Measurements from ENCODE around the gene C10orf71.

The C10orf71 gene

GRCh38 chr10:49302088-49302487 is 3.1 kb downstream of the C10orf71 start:
- Histone ChIP-seq H3K79me2 (ENCODE audit: insufficient read depth, low read length) (no peaks in the 10 kb centered on the region), H3K9me2 (ENCODE audit: low read depth, low read length) (no peaks in the 10 kb centered on the region), H3K36me3 (ENCODE audit: insufficient read depth, low read length) (no peaks in the 10 kb centered on the region), H3K9ac (ENCODE audit: low read length) (no peak overlapping the region), H3K9me3 (ENCODE audit: low read length) (no peaks in the 10 kb centered on the region), H3K27me3 (ENCODE audit: insufficient read depth, low read length) (no peaks in the 10 kb centered on the region), H3K4me1 (ENCODE audit: insufficient read depth, low read length, severe bottlenecking) (peaks cover 28% of the 10 kb centered on the region), H3K4me3 (ENCODE audit: low read depth, low read length, poor library complexity, severe bottlenecking) (no peak overlapping the region), H2AFZ (ENCODE audit: low read length) (no peak overlapping the region), H3K4me2 (ENCODE audit: low read length) (no peak overlapping the region), H4K20me1 (ENCODE audit: insufficient read depth, low read length) (no peaks in the 10 kb centered on the region), H3K27ac (ENCODE audit: low read depth, low read length, poor library complexity, severe bottlenecking) (no peak overlapping the region), H3F3A (ENCODE audit: insufficient read depth, low read length) (no peaks in the 10 kb centered on the region)
- TF ChIP-seq, protein P1, sequence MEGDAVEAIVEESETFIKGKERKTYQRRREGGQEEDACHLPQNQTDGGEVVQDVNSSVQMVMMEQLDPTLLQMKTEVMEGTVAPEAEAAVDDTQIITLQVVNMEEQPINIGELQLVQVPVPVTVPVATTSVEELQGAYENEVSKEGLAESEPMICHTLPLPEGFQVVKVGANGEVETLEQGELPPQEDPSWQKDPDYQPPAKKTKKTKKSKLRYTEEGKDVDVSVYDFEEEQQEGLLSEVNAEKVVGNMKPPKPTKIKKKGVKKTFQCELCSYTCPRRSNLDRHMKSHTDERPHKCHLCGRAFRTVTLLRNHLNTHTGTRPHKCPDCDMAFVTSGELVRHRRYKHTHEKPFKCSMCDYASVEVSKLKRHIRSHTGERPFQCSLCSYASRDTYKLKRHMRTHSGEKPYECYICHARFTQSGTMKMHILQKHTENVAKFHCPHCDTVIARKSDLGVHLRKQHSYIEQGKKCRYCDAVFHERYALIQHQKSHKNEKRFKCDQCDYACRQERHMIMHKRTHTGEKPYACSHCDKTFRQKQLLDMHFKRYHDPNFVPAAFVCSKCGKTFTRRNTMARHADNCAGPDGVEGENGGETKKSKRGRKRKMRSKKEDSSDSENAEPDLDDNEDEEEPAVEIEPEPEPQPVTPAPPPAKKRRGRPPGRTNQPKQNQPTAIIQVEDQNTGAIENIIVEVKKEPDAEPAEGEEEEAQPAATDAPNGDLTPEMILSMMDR (IDR thresholded peaks at IDR 0.05; ENCODE audit: low read length) = no peak
- no peak for TF ChIP-seq EZH2 (IDR thresholded peaks at IDR 0.05; ENCODE audit: borderline replicate concordance, low read length)

DNA sequence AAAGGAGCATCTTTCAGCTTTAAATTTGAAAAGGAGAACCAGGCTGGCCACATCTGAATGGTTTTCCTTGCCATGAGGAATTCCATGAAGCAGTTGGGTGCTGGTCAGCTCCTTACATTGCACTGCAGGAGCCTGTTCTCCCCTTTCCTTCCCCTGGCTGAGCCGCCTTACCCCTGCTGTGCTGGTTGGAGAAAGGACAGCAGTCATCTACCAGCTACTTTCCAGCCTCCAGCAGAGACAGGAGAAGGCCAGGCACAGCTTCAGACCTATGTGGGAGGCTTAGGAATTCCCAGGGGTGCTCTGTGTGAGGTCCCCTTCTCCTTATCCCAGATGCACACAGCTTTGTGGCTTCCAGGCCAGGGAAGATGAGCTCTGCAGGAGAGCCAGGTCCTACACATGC is 4.7 kb downstream of the C10orf71 start:
- TF ChIP-seq EZH2 (IDR thresholded peaks at IDR 0.05; ENCODE audit: borderline replicate concordance, low read length) = no peak
- TF ChIP-seq, protein P1 (IDR thresholded peaks at IDR 0.05; ENCODE audit: low read length) = no peak
- no peak overlapping the region for H3K27ac ChIP-seq (ENCODE audit: low read depth, low read length, poor library complexity, severe bottlenecking)

DNA sequence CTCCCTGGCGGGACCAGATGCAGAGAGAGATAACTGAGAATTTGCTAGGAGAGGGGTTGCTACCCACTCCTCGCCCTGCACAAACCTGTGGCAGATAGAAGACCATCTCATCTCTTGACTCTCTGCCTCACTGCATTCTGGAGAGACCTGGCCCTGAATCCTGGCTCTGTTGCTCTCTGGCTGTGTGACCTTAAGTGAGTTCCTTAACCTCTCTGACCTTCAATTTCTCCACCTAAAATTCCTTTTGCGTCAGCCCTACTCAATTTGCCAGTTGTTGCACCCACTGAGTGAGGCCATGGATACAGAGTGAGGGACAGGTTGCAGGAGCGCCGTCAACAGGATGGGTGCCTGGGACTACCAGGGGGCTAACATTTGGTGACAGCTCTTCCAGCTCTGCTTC is 5.2 kb downstream of the C10orf71 start:
- no peaks in the 10 kb centered on the region for H3K9me2 ChIP-seq (ENCODE audit: low read depth, low read length)
- TF ChIP-seq EZH2 (IDR thresholded peaks at IDR 0.05; ENCODE audit: borderline replicate concordance, low read length) = no peak
- TF ChIP-seq, protein P1 (IDR thresholded peaks at IDR 0.05; ENCODE audit: low read length) = no peak
- no peaks in the 10 kb centered on the region for H4K20me1 ChIP-seq (ENCODE audit: insufficient read depth, low read length)
- peaks cover 16% of the 10 kb centered on the region for H3K4me1 ChIP-seq (ENCODE audit: insufficient read depth, low read length, severe bottlenecking)
- no peaks in the 10 kb centered on the region for H3K27me3 ChIP-seq (ENCODE audit: insufficient read depth, low read length)
- H2AFZ ChIP-seq (ENCODE audit: low read length) = no peak overlapping the region
- H3K9me3 ChIP-seq (ENCODE audit: low read length) = no peaks in the 10 kb centered on the region
- no peak overlapping the region for H3K4me2 ChIP-seq (ENCODE audit: low read length)
- no peaks in the 10 kb centered on the region for H3F3A ChIP-seq (ENCODE audit: insufficient read depth, low read length)
- peaks cover 5% of the 10 kb centered on the region; the same call in 1 of the 2 replicates for H3K36me3 ChIP-seq (ENCODE audit: insufficient read depth, low read length)
- H3K4me3 ChIP-seq (ENCODE audit: low read depth, low read length, poor library complexity, severe bottlenecking) = no peak overlapping the region
- H3K79me2 ChIP-seq (ENCODE audit: insufficient read depth, low read length) = no peaks in the 10 kb centered on the region
- no peak overlapping the region for H3K27ac ChIP-seq (ENCODE audit: low read depth, low read length, poor library complexity, severe bottlenecking)
- no peak overlapping the region for H3K9ac ChIP-seq (ENCODE audit: low read length)

More for the DNA sequence above, 4.7 kb downstream of the C10orf71 start:
- Histone ChIP-seq H3K9ac (ENCODE audit: low read length) (no peak overlapping the region), H3K36me3 (ENCODE audit: insufficient read depth, low read length) (0 out of 2 replicates have a peak, but pooled peaks cover under 1% of the 10 kb centered on the region), H3K79me2 (ENCODE audit: insufficient read depth, low read length) (no peaks in the 10 kb centered on the region), H3K4me1 (ENCODE audit: insufficient read depth, low read length, severe bottlenecking) (peaks cover 20% of the 10 kb centered on the region), H3F3A (ENCODE audit: insufficient read depth, low read length) (no peaks in the 10 kb centered on the region), H3K4me2 (ENCODE audit: low read length) (no peak overlapping the region), H3K27me3 (ENCODE audit: insufficient read depth, low read length) (no peaks in the 10 kb centered on the region), H3K9me3 (ENCODE audit: low read length) (no peaks in the 10 kb centered on the region), H2AFZ (ENCODE audit: low read length) (no peak overlapping the region), H3K4me3 (ENCODE audit: low read depth, low read length, poor library complexity, severe bottlenecking) (no peak overlapping the region), H3K9me2 (ENCODE audit: low read depth, low read length) (no peaks in the 10 kb centered on the region), H4K20me1 (ENCODE audit: insufficient read depth, low read length) (no peaks in the 10 kb centered on the region)

All from OCI-LY1 (cell line).